ENCODE data around the gene C10orf95.

C10orf95 gene

GRCh38 chr10:102452672-102453340 lies 1.5 kb upstream of the C10orf95 start (continued):
- TF ChIP-seq ATF2 (tag by site-specific recombination; IDR thresholded peaks at IDR 0.05; ENCODE audit: low read depth) (peak; percentile 97), ZNF747 (tag by site-specific recombination; IDR thresholded peaks at IDR 0.05) (no peak), ZNF623 (tag by site-specific recombination; IDR thresholded peaks at IDR 0.05) (0 out of 2 replicates have a peak, but pooled peaks have one; percentile 19), ZNF354C (tag by site-specific recombination; IDR thresholded peaks at IDR 0.05; ENCODE audit: borderline replicate concordance, low read depth) (no peak), ZNF366 (tag by site-specific recombination; conservative IDR thresholded peaks at IDR 0.05) (peak; percentile 72), OVOL3 (tag by site-specific recombination; IDR thresholded peaks at IDR 0.05) (no peak), ZNF660 (tag by site-specific recombination; IDR thresholded peaks at IDR 0.05) (peak; percentile 87), ZNF792 (tag by site-specific recombination; IDR thresholded peaks at IDR 0.05) (no peak), ZFP69B (tag by site-specific recombination; IDR thresholded peaks at IDR 0.05) (peak; percentile 83), KLF8 (tag by site-specific recombination; IDR thresholded peaks at IDR 0.05) (peak; percentile 67), GLIS1 (tag by site-specific recombination; IDR thresholded peaks at IDR 0.05) (peak; percentile 46; the same call in 1 of the 2 replicates)
- TF ChIP-seq, protein P1, sequence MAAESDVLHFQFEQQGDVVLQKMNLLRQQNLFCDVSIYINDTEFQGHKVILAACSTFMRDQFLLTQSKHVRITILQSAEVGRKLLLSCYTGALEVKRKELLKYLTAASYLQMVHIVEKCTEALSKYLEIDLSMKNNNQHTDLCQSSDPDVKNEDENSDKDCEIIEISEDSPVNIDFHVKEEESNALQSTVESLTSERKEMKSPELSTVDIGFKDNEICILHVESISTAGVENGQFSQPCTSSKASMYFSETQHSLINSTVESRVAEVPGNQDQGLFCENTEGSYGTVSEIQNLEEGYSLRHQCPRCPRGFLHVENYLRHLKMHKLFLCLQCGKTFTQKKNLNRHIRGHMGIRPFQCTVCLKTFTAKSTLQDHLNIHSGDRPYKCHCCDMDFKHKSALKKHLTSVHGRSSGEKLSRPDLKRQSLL (tag by site-specific recombination; IDR thresholded peaks at IDR 0.05), result peak; percentile 66
- TF ChIP-seq, protein P2, sequence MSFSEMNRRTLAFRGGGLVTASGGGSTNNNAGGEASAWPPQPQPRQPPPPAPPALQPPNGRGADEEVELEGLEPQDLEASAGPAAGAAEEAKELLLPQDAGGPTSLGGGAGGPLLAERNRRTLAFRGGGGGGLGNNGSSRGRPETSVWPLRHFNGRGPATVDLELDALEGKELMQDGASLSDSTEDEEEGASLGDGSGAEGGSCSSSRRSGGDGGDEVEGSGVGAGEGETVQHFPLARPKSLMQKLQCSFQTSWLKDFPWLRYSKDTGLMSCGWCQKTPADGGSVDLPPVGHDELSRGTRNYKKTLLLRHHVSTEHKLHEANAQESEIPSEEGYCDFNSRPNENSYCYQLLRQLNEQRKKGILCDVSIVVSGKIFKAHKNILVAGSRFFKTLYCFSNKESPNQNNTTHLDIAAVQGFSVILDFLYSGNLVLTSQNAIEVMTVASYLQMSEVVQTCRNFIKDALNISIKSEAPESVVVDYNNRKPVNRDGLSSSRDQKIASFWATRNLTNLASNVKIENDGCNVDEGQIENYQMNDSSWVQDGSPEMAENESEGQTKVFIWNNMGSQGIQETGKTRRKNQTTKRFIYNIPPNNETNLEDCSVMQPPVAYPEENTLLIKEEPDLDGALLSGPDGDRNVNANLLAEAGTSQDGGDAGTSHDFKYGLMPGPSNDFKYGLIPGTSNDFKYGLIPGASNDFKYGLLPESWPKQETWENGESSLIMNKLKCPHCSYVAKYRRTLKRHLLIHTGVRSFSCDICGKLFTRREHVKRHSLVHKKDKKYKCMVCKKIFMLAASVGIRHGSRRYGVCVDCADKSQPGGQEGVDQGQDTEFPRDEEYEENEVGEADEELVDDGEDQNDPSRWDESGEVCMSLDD (tag by site-specific recombination; IDR thresholded peaks at IDR 0.05), result peak; percentile 43; the same call in 1 of the 2 replicates
- TF ChIP-seq, protein P3, sequence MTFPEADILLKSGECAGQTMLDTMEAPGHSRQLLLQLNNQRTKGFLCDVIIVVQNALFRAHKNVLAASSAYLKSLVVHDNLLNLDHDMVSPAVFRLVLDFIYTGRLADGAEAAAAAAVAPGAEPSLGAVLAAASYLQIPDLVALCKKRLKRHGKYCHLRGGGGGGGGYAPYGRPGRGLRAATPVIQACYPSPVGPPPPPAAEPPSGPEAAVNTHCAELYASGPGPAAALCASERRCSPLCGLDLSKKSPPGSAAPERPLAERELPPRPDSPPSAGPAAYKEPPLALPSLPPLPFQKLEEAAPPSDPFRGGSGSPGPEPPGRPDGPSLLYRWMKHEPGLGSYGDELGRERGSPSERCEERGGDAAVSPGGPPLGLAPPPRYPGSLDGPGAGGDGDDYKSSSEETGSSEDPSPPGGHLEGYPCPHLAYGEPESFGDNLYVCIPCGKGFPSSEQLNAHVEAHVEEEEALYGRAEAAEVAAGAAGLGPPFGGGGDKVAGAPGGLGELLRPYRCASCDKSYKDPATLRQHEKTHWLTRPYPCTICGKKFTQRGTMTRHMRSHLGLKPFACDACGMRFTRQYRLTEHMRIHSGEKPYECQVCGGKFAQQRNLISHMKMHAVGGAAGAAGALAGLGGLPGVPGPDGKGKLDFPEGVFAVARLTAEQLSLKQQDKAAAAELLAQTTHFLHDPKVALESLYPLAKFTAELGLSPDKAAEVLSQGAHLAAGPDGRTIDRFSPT (tag by site-specific recombination; IDR thresholded peaks at IDR 0.05), result peak; percentile 90
- TF ChIP-seq, protein P4, sequence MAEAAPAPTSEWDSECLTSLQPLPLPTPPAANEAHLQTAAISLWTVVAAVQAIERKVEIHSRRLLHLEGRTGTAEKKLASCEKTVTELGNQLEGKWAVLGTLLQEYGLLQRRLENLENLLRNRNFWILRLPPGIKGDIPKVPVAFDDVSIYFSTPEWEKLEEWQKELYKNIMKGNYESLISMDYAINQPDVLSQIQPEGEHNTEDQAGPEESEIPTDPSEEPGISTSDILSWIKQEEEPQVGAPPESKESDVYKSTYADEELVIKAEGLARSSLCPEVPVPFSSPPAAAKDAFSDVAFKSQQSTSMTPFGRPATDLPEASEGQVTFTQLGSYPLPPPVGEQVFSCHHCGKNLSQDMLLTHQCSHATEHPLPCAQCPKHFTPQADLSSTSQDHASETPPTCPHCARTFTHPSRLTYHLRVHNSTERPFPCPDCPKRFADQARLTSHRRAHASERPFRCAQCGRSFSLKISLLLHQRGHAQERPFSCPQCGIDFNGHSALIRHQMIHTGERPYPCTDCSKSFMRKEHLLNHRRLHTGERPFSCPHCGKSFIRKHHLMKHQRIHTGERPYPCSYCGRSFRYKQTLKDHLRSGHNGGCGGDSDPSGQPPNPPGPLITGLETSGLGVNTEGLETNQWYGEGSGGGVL (tag by site-specific recombination; IDR thresholded peaks at IDR 0.05), result peak; percentile 93
